ENCODE data around the gene HOATZ. TPM values are rescaled to one million over a fixed set of nuclear protein-coding genes. Genes with fewer than 3 reads are reported as not detected.

HOATZ gene
- total RNA-seq, 1 donor from 2014 or later: not detected

DNA sequence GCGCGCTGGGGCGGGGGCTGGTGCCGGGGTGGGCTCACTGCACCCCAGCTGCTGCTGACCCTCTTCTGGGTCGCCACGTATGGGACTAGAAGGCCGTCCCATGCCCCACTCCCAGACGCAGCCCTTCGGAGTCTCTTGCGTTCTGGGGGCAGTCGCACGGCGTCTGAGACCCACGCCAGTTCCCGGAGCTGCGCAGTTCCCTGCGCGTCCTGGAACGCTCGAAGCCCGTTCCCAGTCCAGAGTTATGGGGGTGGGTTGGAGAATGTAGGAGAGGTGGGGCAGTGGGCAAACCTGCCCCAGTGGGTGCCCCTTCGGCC lies 26.3 kb downstream of the HOATZ start:
- Histone ChIP-seq H3K4me1 (peaks cover 0 to 14% of the 10 kb centered on the region in 2 donors), H3K4me3 (peak overlapping the region; percentile 71 to 83), H3K27ac (peak overlapping the region; percentile 86 to 93), H3K36me3 (peaks cover 0 to 15% of the 10 kb centered on the region in 2 donors), H3K27me3 (no peaks in the 10 kb centered on the region), H3K9me3 (no peaks in the 10 kb centered on the region)
- DNase-seq (ENCODE audit: low spot score in 2 of 2): no peak
- TF ChIP-seq, protein P1, sequence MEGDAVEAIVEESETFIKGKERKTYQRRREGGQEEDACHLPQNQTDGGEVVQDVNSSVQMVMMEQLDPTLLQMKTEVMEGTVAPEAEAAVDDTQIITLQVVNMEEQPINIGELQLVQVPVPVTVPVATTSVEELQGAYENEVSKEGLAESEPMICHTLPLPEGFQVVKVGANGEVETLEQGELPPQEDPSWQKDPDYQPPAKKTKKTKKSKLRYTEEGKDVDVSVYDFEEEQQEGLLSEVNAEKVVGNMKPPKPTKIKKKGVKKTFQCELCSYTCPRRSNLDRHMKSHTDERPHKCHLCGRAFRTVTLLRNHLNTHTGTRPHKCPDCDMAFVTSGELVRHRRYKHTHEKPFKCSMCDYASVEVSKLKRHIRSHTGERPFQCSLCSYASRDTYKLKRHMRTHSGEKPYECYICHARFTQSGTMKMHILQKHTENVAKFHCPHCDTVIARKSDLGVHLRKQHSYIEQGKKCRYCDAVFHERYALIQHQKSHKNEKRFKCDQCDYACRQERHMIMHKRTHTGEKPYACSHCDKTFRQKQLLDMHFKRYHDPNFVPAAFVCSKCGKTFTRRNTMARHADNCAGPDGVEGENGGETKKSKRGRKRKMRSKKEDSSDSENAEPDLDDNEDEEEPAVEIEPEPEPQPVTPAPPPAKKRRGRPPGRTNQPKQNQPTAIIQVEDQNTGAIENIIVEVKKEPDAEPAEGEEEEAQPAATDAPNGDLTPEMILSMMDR (IDR thresholded peaks at IDR 0.05): no peak
- intact Hi-C loops (cut with DNase I): no loop called here

DNA sequence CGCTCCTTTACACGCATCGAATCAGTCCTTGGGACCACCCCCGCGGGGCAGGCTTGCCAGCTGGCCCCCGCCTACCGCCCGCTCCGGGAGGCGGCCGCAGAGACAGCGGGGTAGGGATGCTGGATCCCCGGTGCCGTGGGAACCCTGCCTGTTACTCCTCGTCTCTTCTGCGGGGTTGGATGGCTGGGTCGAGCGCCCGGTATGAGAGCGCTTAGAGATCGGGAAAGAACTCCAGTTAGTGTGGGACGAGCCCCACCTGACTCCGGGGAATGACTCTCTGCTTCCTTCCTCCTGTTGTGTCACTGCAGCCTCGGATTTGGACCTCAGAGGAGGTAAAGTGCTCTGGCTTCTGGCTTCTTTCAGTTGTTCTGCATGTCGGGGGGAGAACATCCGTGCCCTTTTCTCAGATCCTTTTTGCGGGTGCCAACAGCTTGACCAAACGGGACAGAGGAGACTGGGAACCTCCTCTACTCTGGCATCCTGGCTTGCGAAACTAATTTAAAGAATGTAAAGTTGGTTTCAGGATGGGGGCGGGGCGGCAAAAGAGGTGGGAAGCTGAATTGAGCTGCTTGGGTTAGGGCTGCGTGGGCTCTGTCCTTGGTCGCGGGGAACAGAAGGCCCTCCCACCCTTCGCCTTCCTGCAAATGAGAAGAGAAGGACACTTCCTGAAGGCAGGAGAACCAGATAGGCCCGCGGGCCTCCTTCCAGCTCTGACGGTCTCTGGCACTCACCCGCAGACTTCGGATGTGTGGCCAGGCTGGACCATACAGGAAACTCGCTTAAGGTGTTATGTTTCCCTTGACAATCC lies 26.9 kb downstream of the HOATZ start:
- Histone ChIP-seq H3K4me3 (peak overlapping the region; percentile 71 to 83), H3K36me3 (peaks cover 0 to 20% of the 10 kb centered on the region in 2 donors), H3K9me3 (no peaks in the 10 kb centered on the region), H3K4me1 (peaks cover 0 to 14% of the 10 kb centered on the region in 2 donors), H3K27me3 (no peaks in the 10 kb centered on the region), H3K27ac (peak overlapping the region; percentile 86 to 93)
- intact Hi-C loops (cut with DNase I): no loop called here
- DNase-seq (ENCODE audit: low spot score in 2 of 2): peak in 1 of 2 donors; percentile 81
- TF ChIP-seq, protein P1 (IDR thresholded peaks at IDR 0.05): no peak

DNA sequence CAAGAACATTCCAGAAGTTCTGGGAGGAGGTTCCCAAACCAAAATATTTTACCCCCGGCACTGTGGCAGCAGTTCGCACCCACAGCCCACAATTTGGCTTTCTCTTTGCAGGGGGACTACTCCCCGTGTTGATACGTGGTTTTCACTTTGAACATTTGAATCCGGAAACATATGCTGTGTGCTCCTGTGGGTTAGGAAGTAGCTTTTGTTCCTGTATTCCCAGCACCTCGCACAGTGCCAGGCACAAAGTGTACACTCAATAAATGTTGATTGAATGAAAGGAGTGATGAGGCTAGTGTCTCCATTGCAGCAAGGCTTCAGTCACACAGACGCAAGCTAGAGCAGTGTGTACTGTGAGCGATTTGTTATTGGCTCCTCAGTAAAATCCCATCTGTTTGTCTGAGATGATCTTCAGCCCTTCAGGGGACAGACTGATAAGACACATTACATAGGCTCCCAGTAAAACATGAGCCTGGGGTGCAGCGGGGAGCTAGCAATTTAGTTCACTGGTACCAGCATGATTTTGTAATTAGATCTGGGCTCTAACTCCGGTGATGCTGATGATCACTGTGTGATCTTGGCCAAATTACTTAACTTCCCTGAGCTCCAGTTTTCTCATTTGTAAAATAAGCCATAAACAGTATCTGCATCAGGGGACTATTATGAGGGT lies 28.2 kb downstream of the HOATZ start:
- Histone ChIP-seq H3K36me3 (peaks cover 9 to 31% of the 10 kb centered on the region in 2 donors), H3K9me3 (no peaks in the 10 kb centered on the region), H3K4me3 (no peak overlapping the region), H3K4me1 (peaks cover 0 to 14% of the 10 kb centered on the region in 2 donors), H3K27ac (peak overlapping the region in 1 of 2 donors; percentile 86), H3K27me3 (no peaks in the 10 kb centered on the region)
- intact Hi-C loops (cut with DNase I): no loop called here
- DNase-seq (ENCODE audit: low spot score in 2 of 2): no peak
- TF ChIP-seq, protein P1 (IDR thresholded peaks at IDR 0.05): no peak

DNA sequence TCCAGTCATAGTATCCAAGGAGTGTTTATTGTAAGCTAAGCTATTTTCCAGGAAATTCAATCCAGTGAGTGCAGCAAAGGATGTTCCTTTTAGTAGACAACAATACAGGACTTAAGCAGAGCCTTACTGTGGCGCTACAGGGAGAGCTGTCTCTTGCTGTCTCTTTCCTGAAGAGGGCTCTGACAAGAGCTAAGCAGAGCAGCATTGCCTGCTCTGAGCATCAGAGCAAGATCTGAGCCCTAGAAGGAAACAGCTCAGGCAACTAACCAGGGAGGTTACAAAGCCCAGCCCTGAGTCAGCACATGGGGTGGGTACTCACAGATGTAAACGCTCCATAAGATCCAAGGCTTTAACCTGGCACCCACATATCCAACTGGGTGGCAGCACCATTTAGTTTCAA lies 33.9 kb downstream of the HOATZ start:
- no peaks in the 10 kb centered on the region for H3K4me1 ChIP-seq
- DNase-seq (ENCODE audit: low spot score in 2 of 2): no peak

DNA sequence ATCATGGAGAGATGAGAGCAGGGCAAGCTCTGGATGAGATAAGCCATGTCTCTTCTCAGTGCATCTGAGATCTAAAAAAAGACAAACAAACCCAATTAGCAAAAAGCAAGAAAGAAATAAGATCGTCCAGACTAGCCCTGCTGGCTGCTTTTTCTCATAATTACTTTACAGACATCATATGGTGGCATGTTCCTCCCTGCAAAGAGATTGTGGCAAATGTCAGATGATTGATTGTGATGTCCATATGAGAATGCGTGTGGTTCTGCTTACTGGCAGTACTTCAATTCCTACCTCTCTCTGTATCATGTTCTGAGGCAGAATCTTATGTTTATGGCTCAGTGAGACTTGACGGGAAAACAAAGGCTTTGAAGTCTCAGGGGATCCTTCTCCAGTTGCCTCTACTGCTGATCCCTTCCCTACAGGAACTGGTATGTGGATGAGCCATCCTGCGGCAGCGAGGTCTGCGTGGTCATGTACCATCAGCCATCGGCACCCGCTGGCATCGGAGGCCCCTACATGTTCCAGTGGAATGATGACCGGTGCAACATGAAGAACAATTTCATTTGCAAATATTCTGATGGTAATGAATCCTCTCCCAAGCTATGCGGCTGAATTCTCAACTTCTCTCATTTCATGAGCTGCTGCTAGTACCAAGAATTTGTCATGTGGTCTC lies 34.8 kb downstream of the HOATZ start:
- Histone ChIP-seq H3K36me3 (peaks cover 11 to 39% of the 10 kb centered on the region in 2 donors), H3K4me1 (no peaks in the 10 kb centered on the region), H3K4me3 (no peak overlapping the region), H3K27me3 (no peaks in the 10 kb centered on the region), H3K9me3 (no peaks in the 10 kb centered on the region), H3K27ac (no peak overlapping the region)
- intact Hi-C loops (cut with DNase I): no loop called here
- DNase-seq (ENCODE audit: low spot score in 2 of 2): no peak
- TF ChIP-seq, protein P1 (IDR thresholded peaks at IDR 0.05): no peak

More for the DNA sequence above, 33.9 kb downstream of the HOATZ start:
- TF ChIP-seq, protein P1 (IDR thresholded peaks at IDR 0.05): no peak
- Histone ChIP-seq H3K36me3 (peaks cover 11 to 43% of the 10 kb centered on the region in 2 donors), H3K4me3 (no peak overlapping the region), H3K9me3 (no peaks in the 10 kb centered on the region), H3K27ac (no peak overlapping the region), H3K27me3 (no peaks in the 10 kb centered on the region)
- intact Hi-C loops (cut with DNase I): no loop called here
